Measurements from ENCODE around the gene MAP2.
"Not testable (repeated sequence)": the region's sequence is repeated elsewhere in the genome, so short reads cannot be mapped to it uniquely, and the experiment has no call there.

MAP2 gene

DNA sequence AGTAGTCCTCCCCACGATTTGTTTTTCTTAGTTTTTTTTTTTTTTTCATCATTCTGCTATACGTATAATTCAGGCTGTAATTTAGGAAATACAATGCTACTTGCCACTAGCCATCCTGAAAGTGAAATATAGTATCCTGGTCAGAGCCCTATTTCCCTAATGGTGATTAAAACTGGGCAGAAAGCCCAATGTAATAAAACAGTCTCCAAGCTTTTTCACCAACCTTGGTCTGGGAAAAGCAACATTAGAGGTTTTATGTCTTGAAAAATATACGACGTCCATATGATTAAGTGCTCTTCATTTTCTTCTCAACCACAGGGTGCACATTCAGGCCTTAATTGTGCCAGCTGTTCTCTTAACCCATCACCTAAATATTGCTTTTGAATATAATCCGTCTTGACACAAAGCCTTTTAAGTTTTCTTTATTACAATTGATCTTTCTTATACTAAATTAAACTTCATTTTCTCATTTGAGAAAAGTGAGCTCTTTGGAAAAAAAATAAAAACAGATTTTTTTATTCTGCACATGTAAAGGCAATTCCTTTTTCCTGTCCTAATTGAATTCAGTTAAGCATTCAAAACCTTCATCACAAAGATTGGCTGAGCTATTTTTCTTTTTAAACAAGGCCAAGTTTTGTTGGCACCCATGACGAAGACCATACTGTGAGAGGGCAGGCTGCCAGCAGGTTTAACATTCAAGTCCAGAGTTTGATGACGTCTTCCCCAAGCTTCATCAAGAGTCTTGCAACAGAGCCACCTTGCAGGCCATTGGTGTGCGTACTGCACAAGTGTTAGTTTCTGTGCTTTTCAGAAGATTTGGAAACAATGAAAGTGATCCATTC lies 52.7 kb downstream of the MAP2 start:
- DNase-seq = no peak

DNA sequence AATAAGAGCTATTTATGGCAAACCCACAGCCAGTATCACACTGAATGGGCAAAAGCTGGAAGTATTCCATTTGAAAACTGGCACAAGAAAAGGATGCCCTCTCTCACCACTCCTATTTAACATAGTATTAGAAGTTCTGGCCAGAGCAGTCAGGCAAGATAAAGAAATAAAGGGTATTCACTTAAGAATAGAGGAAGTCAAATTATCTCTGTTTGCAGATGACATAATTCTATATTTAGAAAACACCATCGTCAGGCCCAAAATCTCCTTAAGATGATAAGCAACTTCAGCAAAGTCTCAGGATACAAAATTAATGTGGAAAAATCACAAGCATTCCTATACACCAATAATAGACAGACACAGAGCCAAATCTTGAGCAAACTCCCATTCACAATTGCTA lies 68.4 kb downstream of the MAP2 start:
- DNase-seq = not testable (repeated sequence)

DNA sequence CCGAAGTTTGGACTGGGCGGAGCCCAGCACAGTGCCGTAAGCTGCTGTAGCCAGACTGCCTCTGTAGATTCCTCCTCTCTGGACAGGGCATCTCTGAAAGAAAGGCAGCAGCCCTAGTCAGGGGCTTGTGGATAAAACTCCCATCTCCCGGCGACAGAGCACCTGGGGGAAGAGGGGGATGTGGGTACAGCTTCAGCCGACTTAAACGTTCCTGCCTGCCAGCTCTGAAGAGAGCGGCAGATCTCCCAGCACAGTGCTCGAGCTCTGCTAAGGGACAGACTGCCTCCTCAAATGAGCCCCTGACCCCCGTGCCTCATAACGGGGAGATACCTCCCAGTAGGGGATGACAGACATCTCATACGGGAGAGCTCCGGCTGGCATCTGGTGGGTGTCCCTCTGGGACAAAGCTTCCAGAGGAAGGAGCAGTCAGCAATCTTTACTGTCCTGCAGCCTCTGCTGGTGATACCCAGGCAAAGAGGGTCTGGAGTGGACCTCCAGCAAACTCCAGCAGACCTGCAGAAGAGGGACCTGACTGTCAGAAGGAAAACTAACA lies 71.3 kb downstream of the MAP2 start:
- not testable (repeated sequence) for DNase-seq

DNA sequence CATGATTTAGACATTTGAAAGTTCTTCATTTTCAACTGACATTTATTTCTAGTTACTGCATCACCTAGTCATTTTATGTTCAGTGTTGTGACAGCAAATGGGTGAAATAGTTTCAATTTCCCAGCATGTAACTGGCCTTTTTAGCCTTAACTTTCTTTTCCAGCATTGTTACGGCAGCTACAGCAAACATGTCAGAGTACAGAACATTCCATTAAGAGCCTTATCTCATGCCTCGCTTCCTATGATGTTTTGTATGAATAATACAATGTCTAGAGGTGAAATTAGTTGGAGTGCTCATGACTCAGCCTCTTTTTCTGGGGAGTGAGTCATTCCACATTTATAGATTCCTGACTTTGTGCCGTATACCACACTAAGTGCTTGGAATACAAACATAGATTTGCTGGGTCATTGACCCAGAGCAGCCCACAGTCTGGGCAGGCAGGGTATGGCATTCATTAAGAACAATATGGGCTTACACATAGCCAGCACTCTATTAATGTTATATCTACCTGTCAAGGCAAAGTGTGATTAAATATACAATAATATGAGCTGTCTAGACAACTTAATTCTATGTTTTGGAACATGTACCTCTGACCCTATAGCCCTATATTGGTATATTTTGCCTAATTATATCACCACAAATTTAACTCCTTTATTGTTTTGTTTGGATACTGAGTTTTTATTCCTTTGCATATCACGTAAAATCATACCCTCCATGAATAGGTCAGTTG lies 72.2 kb downstream of the MAP2 start:
- DNase-seq = no peak

DNA sequence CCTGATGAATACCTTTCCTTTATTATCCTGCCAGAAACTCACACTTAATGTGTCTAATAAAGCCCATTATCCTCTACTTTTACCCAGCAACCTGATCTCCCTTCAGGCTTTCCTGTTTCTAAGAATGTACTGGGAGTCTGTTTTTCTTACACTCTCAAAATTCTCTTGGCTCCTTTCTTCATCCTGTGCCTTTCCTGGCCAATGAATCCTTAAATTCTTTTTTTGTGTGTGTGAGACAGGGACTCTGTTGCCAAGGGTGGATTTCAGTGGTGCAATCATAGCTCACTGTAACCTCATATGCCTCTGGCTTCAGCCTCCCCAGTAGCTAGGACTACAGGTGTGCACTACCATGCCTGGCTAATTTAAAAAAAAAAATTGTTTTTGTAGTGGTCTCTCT lies 72.7 kb downstream of the MAP2 start:
- DNase-seq = no peak

DNA sequence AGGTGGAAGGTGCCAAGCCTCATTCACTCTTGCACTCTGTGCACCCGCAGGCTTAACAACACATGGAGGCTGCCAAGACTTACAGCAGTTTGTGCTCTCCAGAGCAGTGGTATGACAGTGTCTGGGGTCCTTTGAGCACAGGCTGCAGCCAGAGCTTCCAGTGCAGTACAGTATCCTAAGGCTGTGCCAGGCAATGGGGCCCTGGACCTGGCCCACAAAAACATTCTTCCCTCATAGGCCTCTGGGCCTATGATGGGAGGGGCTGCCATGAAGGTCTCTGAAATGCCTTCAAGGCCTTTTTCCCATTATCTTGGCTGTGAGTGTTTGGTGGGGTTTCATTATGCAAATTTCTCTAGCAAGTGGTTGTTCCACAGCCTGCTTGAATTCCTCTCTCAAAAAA lies 74.8 kb downstream of the MAP2 start:
- no peak for DNase-seq

DNA sequence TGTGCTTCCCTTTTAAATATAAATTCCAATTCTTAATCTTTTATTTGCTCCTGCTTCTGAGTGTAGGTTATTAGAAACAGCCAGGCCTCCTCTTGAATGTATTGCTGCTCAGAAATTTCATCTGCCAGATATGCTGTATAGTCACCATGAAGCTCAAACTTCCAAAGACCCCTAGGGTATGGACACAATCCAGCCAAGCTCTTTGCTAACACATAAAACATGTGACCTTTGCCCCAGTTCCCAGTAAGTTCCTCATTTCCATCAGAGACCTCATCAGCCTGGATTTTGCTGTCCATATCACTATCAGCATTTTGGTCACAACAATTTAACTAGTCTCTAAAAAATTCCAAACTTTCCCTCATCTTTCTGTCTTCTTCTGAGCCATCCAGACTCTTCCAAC lies 75.2 kb downstream of the MAP2 start:
- DNase-seq = no peak

DNA sequence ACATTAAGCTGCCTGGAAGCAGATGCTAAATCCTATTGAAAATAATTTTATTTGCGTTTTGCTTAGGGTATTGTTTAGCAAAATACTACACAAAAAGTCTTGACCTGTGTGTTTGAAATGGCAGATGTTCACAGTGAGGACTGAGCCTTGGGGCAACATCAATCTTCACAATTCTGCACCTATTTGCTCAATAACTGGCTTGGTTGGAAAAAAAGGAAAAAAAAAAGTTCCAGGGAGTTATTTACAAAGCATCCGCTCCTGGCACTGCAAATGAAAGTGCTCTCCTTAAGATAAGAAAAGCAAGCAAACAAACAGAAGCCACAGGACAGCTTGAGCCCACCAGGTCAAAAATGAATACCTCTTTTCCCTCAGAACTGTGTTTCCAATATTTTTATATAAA lies 77.7 kb downstream of the MAP2 start:
- no peak for DNase-seq

DNA sequence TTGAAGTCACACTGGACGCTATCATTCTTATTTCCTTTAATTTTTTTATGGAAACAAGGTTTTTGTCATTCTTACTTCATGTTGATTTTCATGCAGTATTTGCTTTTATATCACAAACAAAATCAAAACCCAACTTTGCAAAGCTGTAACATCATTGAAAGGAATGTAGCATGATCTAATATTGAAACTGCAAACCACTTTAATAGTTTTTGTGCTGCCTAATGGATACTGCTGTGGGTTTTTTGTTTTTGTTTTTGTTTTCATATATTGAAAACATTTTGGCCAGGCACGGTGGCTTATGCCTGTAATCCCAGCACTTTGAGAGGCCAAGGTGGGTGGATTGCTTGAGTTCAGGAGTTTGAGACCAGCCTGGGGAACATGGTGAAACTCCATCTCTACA lies 81.6 kb downstream of the MAP2 start:
- no peak for DNase-seq

DNA sequence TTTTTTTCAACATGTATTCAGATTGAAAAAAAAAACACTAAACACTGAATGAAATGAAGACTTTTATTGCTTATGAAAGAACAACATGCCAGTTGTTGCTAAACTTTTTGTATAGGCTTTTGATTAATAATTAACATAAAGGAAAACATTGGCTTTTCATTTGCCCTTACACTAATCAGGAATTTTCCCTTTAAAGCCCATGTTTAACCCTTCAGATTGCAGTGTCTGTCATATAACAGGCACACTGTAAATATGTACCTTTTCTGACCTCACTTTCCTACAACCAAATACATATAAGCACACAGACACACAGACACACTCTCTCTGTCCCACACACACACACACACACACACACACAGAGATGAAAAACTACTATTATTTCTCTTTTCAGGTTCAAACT lies 84.4 kb downstream of the MAP2 start:
- no peak for DNase-seq

DNA sequence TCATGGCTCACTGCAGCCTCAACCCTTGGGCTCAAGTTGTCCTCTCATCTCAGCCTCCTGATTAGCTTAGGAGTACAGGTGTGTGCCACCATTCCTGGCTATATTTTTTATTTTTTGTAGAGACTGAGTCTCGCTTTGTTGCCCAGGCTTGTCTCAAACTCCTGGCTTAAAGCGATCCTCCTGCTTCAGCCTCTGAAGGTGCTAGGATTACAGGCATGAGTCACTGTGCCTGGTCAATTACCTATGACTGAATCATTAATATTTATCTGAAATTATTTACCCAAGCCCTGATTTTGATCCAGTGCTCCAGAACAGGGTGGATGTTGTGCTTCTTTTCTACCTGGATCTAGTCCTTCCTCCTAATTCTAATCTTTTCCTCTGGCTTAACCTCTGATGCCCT lies 87.8 kb downstream of the MAP2 start:
- no peak for DNase-seq

DNA sequence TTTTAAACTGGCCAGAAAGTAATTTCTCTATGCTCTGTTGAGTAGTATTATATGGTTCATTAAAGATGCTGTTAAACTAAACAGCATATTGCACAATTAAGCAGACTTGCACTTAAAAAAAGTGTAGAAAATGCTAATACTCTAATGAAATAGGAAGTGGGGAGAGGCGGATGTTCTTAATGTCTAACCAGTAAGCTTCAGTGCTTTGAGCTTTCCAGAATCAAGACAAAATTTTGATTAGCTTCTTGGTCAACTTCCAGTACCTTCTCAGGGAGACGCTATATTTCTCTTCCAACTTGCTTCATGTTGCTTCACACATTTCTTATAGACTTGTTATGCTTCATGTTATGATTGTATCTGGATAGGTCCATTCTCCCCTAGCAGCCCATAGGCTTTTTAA lies 89.1 kb downstream of the MAP2 start:
- no peak for DNase-seq

DNA sequence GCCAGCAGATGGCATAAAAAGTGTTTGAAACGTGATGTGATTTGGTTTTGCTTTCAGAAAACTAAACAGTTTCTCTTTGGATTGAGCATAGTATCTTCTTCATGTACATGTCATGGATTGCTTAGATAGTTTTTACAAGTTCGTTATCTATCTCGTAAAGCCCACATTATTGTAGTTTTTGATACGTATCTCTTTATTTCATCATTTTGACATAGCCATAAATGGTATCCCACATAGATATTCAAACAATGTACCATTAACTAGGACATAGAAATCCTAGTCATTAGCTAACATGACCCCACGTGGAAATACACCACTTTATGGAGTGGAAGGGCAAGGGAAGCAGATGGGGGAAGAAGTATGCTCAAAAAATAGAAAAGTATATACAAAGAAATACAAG lies 93.6 kb downstream of the MAP2 start:
- no peak for DNase-seq

DNA sequence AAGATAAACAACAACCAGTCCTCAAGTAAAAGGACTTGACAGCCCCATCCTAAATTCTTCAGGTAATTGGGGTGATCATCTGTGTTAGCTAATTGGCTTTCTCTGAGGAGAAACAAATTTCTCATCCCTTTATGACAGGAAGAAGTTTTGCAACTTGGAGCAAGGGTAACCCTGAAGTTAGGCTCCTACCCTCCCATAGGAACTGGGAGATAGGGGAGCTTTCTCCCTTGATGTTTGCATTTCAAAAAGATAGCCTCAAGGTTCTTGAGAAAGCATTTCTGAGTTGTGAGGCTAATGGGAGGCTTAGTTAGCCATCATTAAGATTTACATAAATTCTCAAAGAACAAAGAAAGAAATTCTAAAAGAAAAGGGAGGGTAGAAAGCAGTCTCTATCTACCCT lies 95.4 kb downstream of the MAP2 start:
- DNase-seq = no peak

DNA sequence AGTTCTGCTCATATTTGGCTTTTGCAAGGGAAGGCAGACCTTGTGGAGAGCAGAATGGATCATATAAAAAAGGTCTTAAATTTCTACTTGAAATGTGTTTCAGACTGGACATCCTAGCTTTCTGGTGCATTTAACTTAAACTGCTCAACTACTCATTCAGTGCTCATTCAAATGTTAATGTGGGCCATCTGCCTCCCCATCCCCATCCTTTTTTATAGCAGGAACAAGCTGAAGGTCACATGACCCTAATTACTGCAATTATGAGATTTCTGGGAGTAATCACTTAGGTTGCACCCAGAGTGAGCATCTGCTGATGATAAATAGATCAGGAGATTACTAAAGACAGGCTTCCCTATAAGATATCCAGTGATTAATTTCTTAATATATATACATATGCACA lies 96.1 kb downstream of the MAP2 start:
- no peak for DNase-seq

DNA sequence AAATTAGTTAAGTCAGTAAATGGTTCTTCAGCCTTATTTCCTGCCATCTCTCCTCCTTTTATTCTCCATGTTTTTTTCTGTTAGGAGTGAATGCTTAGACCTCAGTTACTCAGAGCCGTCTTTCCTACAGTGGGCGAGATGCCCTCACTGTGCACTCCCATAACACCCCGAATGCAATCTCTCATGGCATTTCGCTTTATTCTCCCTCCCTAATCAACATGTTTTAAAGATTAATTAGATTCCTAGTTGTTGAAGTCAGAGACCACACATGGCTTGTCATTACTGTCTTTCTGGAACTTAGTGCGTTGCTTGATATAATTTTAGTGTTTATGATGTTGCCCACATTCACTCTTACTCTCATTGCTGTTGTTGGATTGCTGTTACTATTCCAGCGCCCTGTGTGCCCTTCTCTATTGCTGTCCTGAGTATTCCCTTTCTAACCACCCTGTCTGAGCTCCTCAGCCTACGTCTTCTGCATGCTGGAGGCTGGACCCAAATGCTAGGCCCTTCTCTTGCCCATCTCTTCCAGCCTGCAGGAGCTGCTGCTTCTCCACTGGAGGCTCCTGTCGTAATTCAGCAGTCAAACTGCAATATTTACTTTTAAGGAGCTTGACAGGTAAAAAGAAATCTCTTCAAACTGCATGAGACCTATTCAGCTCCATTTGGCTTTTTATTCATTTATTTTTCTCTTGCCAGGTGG lies 99.3 kb downstream of the MAP2 start:
- no peak for DNase-seq

DNA sequence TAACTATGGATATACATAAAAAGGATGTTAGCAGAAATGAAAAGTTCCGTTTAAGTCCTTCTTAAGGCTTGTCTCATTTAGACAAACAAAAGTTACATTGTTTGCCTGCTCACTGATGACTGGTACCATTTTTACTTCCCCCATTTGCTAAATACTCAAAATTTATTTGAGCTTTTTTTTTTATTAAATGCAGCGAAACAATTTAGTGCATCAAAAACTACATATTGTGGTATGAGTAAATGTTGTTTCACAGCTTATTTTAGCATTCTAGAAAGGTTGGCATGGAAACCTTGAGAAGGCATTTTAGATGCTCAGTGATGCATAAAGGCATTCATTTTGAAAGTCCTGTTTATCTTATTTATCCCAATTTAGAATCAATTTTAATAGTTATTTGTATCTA lies 100.0 kb downstream of the MAP2 start:
- no peak for DNase-seq

DNA sequence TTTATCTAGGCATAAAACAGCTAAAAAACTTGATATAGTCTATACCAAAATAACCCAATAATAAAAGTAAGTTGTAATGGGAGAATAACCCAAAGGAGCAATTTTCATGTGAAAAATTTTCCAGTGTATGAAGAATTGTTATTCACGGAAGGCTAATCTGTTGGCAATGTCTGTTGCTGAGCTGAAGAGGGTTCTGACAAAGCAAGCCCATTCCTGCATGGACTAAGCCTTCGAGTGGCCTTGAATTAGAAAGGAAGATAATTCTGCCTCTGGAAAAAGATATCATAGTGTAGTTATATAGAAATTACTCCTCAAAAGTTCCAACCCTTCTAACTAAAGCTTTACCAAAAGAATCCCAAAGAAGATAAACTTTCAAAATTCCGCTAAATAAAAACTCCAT lies 101.5 kb downstream of the MAP2 start:
- no peak for DNase-seq

DNA sequence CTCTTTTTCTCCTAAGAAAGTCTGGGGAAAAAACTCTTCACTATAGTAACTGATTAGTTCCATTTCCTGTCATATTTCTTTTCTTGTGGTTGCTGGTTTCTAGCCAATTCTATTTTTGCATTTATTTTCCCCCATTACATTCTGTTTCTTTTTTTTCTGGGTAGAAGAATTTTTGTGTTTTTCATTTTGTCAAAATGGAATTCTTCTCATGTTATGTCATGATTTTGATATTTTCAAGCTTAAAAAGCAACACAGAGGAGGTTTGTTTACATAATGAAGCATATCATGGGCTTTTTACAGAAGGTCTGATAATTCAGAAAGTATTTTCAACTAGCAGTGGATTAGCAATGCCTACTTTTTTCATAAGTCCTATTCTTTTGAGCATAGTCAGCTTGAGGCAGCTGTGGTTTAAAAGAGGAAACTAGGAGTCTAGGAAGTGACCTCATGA lies 102.0 kb downstream of the MAP2 start:
- no peak for DNase-seq

DNA sequence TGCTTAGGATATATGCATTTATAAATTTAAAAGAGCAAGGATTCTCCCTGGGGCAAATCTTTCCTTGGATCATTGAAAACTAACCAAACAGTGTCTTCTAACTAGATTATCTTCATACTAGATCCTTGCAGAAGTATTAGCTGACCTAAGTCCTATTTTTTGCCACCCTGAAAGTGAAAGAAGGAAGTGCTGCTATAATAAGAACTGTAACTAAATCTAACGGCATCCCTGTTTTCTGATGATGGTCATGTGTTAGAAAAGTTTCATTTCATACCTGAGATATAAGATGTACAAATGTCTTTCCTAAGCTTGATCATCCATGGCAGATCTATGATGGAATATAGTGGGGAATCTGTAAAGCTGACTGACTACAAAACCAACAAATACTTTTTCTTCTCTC lies 102.7 kb downstream of the MAP2 start:
- no peak for DNase-seq

DNA sequence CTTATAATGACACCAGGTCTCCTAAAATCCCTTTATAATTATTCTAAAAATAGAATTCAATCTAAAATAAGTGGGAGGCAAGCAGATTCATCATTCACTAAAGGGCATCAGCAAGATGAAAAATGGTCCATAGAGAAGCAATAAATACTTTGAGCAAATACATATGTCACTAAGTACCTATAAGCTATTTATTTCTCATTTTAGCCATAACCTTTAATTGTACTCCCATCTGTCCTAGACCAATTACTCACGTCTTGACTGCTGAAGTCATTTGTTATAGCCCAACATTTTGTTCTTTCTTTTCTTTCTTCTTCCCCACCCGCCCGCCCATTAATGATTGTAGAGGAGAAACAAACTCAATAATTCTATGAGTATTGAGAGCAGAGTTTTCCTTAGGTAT lies 105.7 kb downstream of the MAP2 start:
- no peak for DNase-seq

DNA sequence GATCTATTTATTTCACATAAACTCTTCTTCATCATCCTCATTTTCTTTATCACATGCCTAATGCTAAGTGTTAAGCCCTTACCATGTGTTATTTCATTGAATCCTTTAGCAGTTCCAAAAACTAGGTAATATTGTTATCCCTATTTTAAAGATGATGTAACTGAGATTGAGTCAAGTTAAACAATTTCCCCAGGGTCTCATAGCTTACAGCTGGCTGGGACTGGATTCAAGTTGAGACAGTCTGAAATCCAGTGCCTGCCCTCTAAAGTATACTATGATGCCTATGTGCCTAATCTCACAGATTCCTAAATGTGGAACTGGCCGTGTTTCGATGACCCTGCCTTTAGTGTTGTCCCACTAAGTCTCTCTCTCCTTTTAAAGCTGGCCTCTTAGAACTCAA lies 108.5 kb downstream of the MAP2 start:
- DNase-seq = no peak

DNA sequence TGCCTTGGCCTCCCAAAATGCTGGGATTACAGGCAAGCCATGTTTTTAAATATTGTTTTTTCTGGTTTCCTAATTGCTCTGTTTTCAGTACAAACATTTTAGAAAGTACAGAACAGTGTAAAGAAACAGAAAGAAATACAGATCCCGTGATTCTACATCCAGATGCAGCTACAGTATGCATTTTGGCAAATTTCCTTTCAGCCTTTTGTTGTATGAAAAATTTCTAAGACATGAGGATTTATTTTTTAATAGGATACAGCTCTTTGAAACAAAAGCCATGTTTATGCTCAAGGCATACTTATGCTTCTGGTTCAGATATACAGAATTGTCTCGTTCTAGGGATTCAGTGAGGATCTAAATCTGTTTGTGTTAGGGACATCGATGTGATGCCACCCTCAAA lies 109.5 kb downstream of the MAP2 start:
- DNase-seq = no peak

DNA sequence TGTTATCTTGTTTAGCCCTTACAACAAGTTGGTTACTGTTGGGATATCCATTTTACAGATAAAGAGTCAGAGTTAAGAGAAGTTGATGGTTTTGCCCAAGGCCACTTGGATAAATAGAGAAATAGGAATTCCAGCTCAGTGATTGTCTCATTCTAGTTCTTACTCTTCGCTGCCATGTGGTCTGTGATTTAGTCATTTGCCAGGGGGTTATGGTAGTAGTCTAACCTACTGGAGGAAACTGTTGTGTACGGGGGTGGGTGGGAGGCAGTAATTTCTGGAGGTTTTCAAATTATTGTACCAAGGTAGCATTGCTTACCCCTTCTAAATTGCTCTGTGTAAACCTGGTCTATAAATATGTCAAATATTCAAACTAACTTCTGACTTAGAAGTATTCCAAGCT lies 110.4 kb downstream of the MAP2 start:
- no peak for DNase-seq

Measured in activated gamma-delta T cell treated with Interleukin-2 at 50 U/mL for 16 hours (primary cell).